DOHH2 (cell line): Measurements from ENCODE around the gene MAN1C1.

Experiments
- H3F3A ChIP-seq: fragments of 200-600 bp; sonication (generic), shearing (Covaris generic); 2 replicates; pipeline ENCODE4 v1.6.0; 2016; ENCODE audit warnings: antibody characterized with exemption, mild to moderate bottlenecking; ENCODE audit not compliant: control insufficient read depth, insufficient read depth
- H3K27ac ChIP-seq: fragments of 200-600 bp; sonication (generic); 2 replicates; pipeline ENCODE4 v1.5.1; 2014; ENCODE audit warnings: low read depth, mild to moderate bottlenecking, low read length, moderate library complexity
- H3K27me3 ChIP-seq: fragments of 200-600 bp; sonication (generic); 2 replicates; pipeline ENCODE4 v1.6.1; 2014; ENCODE audit warnings: mild to moderate bottlenecking, low read length, mixed read lengths; ENCODE audit not compliant: control insufficient read depth
- H3K36me3 ChIP-seq: fragments of 200-600 bp; sonication (generic); 2 replicates; pipeline ENCODE4 v1.6.1; 2014; ENCODE audit warnings: mild to moderate bottlenecking, low read length, moderate library complexity, mixed read lengths; ENCODE audit not compliant: control insufficient read depth
- H3K4me1 ChIP-seq: fragments of 200-600 bp; sonication (generic); 2 replicates; pipeline ENCODE4 v1.6.1; 2014; ENCODE audit warnings: mild to moderate bottlenecking, low read length, mixed read lengths; ENCODE audit not compliant: control insufficient read depth
- H3K4me2 ChIP-seq: fragments of 200-600 bp; sonication (generic); 2 replicates; pipeline ENCODE4 v1.6.0; 2014; ENCODE audit warnings: mild to moderate bottlenecking, low read length, moderate library complexity
- H3K4me3 ChIP-seq: fragments of 200-600 bp; sonication (generic); 2 replicates; pipeline ENCODE4 v1.5.1; 2014; ENCODE audit warnings: mild to moderate bottlenecking, low read length, mixed read lengths
- H3K79me2 ChIP-seq: fragments of 200-600 bp; sonication (generic); 2 replicates; pipeline ENCODE4 v1.6.1; 2014; ENCODE audit warnings: mild to moderate bottlenecking, low read length, mixed read lengths; ENCODE audit not compliant: control insufficient read depth
- H3K9me2 ChIP-seq: fragments of 200-600 bp; sonication (generic); replicated peaks from 2 replicates; pipeline ENCODE4 v1.6.1; 2014; ENCODE audit warnings: mild to moderate bottlenecking, low read length, mixed read lengths; ENCODE audit not compliant: control insufficient read depth
- H3K9me3 ChIP-seq: fragments of 200-600 bp; sonication (generic); 2 replicates; pipeline ENCODE4 v1.6.1; 2014; ENCODE audit warnings: antibody characterized with exemption, low read length, mixed read lengths; ENCODE audit not compliant: control insufficient read depth, insufficient read depth
- H4K20me1 ChIP-seq: fragments of 200-600 bp; sonication (generic); 2 replicates; pipeline ENCODE4 v1.6.0; 2014; ENCODE audit warnings: low read depth, mild to moderate bottlenecking, antibody characterized with exemption, low read length, moderate library complexity; ENCODE audit not compliant: control insufficient read depth, insufficient read depth
- EZH2phosphoT487 ChIP-seq: fragments of 200-600 bp; sonication (generic); IDR thresholded peaks from 2 replicates; pipeline ENCODE4 v1.6.1; 2017; ENCODE audit warnings: borderline replicate concordance, mild to moderate bottlenecking, antibody characterized with exemption, low read length, moderate library complexity, mixed read lengths
- TF ChIP-seq, protein P1 (sequence below): fragments of 200-600 bp; sonication (generic); IDR thresholded peaks from one replicate; pipeline ENCODE4 v1.5.1; 2014; ENCODE audit warnings: antibody characterized with exemption, mild to moderate bottlenecking, low read depth, low read length; ENCODE audit not compliant: poor library complexity, severe bottlenecking

Gene MAN1C1

DNA sequence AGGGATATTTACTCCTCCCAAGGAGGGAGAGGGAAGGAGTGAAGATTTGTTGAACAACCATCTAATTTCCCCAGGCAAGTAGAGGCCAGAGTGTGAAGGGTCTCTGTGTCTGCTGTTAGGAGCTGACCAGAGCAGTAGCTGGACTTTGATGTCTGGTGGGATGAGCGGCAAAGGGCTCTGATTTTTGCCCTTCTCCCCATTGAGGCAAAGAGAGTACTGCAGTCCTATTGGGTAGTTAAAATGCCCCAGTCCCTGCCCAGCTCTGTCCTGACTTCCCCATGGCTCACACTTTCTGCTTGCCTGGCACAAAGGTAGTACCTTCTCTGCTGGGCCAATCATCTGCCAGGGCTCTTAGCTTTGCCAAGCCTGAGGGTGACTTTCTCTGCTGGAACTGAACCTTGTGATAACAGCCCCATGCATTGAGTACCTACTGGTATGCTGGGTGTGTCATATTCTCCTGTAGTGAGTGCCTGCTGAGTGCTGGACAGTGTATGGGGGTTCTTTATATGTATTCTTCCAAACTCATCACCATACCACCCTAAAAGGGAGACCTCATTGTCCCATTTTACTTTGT lies 119.5 kb downstream of the MAN1C1 start:
- Histone ChIP-seq H3K9me3 (no peaks in the 10 kb centered on the region), H3K36me3 (no peaks in the 10 kb centered on the region), H4K20me1 (no peaks in the 10 kb centered on the region), H3F3A (no peaks in the 10 kb centered on the region), H3K4me3 (no peak overlapping the region), H3K4me1 (no peaks in the 10 kb centered on the region), H3K27ac (no peak overlapping the region), H3K79me2 (no peaks in the 10 kb centered on the region), H3K4me2 (no peak overlapping the region), H3K9me2 (no peaks in the 10 kb centered on the region), H3K27me3 (no peaks in the 10 kb centered on the region; the same call in 1 of the 2 replicates)
- TF ChIP-seq, protein P1, sequence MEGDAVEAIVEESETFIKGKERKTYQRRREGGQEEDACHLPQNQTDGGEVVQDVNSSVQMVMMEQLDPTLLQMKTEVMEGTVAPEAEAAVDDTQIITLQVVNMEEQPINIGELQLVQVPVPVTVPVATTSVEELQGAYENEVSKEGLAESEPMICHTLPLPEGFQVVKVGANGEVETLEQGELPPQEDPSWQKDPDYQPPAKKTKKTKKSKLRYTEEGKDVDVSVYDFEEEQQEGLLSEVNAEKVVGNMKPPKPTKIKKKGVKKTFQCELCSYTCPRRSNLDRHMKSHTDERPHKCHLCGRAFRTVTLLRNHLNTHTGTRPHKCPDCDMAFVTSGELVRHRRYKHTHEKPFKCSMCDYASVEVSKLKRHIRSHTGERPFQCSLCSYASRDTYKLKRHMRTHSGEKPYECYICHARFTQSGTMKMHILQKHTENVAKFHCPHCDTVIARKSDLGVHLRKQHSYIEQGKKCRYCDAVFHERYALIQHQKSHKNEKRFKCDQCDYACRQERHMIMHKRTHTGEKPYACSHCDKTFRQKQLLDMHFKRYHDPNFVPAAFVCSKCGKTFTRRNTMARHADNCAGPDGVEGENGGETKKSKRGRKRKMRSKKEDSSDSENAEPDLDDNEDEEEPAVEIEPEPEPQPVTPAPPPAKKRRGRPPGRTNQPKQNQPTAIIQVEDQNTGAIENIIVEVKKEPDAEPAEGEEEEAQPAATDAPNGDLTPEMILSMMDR, result no peak
- no peak for TF ChIP-seq EZH2phosphoT487

- Histone ChIP-seq H3K4me2 (no peak overlapping the region), H3K36me3 (no peaks in the 10 kb centered on the region), H3K79me2 (no peaks in the 10 kb centered on the region)
Observed at GRCh38 chr1:25737130-25737529, 120.5 kb downstream of the MAN1C1 start.

DNA sequence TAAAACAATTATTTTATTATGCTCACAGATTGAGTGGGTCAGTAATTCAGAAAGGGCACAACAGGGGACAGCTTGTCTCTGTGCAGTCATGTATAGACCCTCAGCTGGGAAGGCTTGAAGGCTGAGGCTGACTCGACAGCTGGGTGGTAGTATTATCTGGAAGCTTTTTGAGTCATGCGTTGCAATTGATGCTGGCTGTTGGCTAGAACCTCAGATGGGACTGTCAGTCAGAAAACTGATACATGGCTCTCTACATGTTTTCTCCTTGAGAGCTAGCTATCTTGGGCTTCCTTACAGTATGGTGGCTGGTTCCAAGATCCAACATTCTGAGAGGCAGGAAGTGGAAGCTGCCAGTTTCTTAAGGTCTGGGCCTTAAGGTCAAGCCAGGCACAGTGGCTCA lies 121.9 kb downstream of the MAN1C1 start:
- H3K4me2 ChIP-seq, result no peak overlapping the region
- no peaks in the 10 kb centered on the region for H3K9me2 ChIP-seq
- H3K27me3 ChIP-seq, result no peaks in the 10 kb centered on the region; the same call in 1 of the 2 replicates
- H3K9me3 ChIP-seq, result no peaks in the 10 kb centered on the region
- H3K4me3 ChIP-seq, result no peak overlapping the region
- no peaks in the 10 kb centered on the region for H3F3A ChIP-seq
- no peak overlapping the region for H3K27ac ChIP-seq
- H3K79me2 ChIP-seq, result no peaks in the 10 kb centered on the region
- H3K4me1 ChIP-seq, result no peaks in the 10 kb centered on the region
- H3K36me3 ChIP-seq, result no peaks in the 10 kb centered on the region
- TF ChIP-seq, protein P1, result no peak
- no peak for TF ChIP-seq EZH2phosphoT487
- no peaks in the 10 kb centered on the region for H4K20me1 ChIP-seq

More at GRCh38 chr1:25737130-25737529, 120.5 kb downstream of the MAN1C1 start:
- no peaks in the 10 kb centered on the region for H4K20me1 ChIP-seq
- no peak for TF ChIP-seq EZH2phosphoT487
- TF ChIP-seq, protein P1, result no peak
- no peaks in the 10 kb centered on the region for H3K4me1 ChIP-seq
- no peak overlapping the region for H3K27ac ChIP-seq
- H3K4me3 ChIP-seq, result no peak overlapping the region
- no peaks in the 10 kb centered on the region for H3K9me2 ChIP-seq
- no peaks in the 10 kb centered on the region for H3K9me3 ChIP-seq
- H3F3A ChIP-seq, result no peaks in the 10 kb centered on the region
- no peaks in the 10 kb centered on the region; the same call in 1 of the 2 replicates for H3K27me3 ChIP-seq
